ENCODE measurements around the gene CRIM1.

The CRIM1 gene

GRCh38 chr2:36462311-36462935, 106.8 kb downstream of the CRIM1 start:
- DNase-seq, result no peak

GRCh38 chr2:36463365-36463764, 107.8 kb downstream of the CRIM1 start:
- DNase-seq, result no peak

DNA sequence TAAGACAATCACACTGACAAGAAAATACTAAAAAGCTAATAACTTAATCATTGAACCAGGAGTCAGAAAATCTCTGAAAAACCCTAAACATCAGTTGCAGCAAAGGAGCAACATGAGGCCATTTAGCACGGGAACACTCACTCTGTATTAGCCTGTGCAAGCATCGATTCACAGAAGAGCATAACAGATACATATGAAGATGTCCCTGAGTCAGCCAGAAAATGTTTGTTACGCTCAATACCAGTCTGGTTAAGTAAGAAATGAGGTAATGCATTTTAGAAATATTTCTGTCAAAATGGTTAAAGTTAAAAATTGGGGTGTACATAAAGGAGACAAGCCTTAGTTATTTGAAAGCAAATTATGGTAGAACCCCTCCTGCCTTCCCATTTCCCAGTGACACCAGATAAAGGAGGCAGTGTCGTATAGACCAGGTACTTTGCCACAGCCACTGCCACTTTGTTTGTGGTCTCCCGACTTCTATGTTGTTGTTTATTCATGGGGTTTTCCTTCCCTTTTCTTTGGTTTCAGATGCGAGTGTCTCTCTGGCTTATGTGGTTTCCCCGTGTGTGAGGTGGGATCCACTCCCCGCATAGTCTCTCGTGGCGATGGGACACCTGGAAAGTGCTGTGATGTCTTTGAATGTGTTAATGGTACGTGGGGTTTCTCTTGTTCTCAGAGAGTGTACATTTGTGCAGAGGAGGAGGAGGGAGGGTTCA, 108.6 kb downstream of the CRIM1 start:
- no peak for DNase-seq

DNA sequence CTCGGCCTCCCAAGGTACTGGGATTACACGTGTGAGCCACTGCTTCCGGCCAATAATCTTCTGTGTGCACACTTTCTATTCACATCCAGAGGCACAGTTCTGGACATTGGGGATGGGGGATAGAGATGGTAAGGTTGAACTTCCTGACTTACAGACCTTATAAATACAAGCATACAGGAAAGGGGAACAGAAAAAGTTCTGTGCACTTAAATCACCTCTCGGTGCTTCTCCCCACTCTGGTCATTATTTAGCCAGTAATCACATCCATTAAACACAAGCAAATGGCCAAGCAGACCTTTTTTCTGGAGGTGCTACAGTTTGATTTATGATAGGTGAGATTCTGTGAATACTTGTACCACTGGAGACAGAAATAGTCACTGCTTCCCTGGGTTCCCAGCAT, 110.6 kb downstream of the CRIM1 start:
- no peak for DNase-seq

GRCh38 chr2:36468463-36469105, 113.0 kb downstream of the CRIM1 start:
- DNase-seq, result no peak

DNA sequence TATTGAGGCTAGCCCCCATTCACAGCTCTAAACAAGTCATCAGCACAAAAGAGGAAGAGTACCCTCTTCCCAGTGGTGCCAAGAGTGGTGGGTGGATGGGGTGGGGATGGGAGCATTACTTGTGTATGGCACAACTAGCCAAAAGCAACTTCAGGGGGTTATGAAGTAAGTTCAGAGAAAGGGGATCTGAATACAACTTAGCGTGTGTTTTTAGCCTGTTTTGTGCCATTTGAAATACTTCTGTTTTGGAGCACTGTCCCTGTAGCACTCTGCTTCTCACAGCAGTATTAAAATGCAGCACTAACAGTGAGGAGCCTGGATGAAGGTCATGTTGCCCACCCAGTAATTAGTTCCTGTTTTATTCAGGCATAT, 113.5 kb downstream of the CRIM1 start:
- no peak for DNase-seq

DNA sequence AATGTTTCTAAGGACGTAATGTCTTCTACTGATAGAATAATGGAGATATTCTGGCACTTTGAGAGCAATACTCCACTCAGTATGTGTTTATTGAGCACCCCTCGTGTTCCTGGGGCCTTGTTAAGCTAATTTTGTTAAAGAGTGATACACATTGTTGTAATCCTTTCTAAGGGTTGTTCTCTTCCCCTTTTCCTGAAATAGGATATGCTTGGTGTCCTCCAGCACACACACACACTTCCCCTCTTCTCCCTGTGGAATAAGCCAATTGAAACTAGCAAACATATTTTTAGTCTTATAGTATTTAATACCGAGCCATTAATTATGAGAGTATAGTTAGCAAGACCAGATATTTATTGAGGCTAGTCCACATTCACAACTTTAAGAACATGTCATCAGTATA, 114.1 kb downstream of the CRIM1 start:
- no peak for DNase-seq

GRCh38 chr2:36473230-36473629, 117.7 kb downstream of the CRIM1 start:
- DNase-seq, result no peak

- DNase-seq, result no peak
These were observed 120.8 kb downstream of the CRIM1 start for GRCh38 chr2:36476411-36476810.

DNA sequence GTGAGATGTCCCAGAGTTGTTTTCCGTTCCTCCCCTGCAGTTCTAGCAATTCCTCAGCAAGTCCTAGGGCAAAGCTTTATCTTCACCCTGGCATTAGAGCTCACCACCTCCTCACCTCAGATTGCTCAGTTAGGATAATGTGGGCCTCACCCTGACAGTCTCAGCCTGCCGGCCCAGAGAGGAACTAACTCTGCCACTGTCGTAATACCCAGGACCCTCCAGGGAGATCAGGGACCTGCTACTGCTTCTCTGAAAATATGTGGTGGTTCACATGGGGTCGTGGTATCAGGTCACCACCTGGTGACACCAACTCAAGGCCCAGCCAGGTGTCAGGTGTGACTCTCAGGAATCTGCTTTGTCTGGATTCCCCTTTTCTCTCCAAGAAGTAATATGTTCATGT, 121.7 kb downstream of the CRIM1 start:
- DNase-seq, result no peak

DNA sequence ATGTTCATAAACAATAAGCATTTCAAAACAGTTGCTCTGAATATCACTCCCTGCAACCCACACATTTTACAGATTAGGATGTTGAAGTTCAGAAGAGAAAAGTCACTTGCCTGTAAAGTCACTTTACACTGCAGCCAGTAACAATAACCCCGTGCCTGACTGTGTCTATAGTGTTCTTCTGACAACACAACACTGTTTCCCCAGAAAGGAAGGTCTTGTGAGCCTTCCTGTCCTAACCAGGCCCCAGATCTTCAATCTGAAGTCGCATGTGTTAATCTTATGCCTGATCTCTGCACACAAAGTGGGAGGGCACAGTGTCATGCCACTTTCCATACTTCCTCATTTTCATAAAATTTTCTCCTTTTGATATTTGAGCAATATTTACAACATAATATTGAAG, 122.2 kb downstream of the CRIM1 start:
- no peak for DNase-seq

- no peak for DNase-seq
These were observed 122.8 kb downstream of the CRIM1 start for GRCh38 chr2:36478332-36478738.

DNA sequence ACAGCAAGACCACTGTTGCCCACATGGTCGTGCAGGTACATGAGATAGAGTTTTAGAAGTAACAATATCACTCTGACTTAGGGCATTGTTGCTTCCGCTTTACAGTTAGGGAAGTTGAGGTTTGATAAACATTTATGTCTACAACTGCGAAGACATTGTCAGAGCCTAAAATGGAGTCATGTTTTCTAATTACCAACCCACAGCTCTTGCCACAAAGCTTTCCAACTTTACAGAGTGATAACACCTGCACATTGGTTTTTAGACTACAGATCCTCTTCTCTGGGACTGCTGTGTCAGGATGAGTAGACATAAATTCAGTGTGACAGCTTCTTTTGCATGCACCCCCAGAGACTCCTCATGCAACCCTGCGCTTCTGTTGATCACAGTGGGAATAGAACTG, 123.4 kb downstream of the CRIM1 start:
- no peak for DNase-seq

DNA sequence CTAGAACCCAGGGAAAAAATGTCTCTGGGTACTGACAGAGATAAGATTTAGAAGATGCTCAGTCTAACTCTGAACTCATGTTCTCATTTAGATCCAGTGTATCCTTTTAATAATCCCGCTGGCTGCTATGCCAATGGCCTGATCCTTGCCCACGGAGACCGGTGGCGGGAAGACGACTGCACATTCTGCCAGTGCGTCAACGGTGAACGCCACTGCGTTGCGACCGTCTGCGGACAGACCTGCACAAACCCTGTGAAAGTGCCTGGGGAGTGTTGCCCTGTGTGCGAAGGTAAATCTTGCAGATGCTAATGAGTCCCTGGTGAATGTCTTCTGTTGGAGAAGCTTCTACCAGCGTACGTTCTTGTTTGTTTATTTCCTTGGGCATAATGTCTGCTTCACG, 123.8 kb downstream of the CRIM1 start:
- DNase-seq, result no peak

DNA sequence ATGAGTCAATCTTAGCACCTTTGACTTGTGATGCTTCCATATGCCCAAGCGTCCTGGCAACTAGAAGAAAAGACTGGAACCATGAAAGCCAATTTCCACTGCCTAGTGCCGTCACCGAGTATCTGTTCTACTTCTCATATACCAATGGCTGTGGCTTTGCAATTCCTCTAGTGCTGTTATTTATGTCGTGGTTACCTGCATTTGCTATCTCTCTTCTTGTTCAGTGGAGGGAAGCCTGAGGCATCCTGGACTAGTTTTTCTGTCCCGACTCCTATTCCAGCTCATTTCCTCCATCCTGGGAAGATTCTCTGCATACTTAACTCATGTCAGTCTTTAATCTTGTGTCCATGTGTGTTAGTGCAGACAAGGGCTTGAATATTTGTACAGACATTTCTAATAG, 124.5 kb downstream of the CRIM1 start:
- no peak for DNase-seq

GRCh38 chr2:36480636-36481035, 125.1 kb downstream of the CRIM1 start:
- no peak for DNase-seq

GRCh38 chr2:36481709-36482108, 126.1 kb downstream of the CRIM1 start:
- DNase-seq, result no peak

- no peak for DNase-seq
These were observed 127.1 kb downstream of the CRIM1 start for GRCh38 chr2:36482576-36483214.

- DNase-seq, result no peak
These were observed 127.7 kb downstream of the CRIM1 start for GRCh38 chr2:36483290-36483689.

DNA sequence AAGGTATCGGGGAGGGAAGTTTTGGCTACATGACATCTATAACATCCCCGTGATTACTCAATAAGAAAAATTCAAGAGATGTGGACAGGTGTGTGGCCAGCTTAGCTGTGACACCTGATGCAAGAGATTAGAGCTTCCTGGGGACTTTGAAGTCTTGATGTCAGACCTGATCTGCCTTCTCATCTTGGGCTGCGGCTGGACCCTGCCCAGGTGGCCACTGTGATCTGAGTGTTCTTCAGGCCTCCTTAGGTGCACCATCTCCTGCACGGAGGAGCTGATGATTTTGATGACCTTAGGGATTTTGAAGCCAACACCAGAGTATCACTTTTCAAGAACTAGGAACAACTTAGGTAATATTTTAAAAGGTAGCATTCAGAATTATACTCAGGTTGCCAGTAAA, 128.9 kb downstream of the CRIM1 start:
- no peak for DNase-seq

DNA sequence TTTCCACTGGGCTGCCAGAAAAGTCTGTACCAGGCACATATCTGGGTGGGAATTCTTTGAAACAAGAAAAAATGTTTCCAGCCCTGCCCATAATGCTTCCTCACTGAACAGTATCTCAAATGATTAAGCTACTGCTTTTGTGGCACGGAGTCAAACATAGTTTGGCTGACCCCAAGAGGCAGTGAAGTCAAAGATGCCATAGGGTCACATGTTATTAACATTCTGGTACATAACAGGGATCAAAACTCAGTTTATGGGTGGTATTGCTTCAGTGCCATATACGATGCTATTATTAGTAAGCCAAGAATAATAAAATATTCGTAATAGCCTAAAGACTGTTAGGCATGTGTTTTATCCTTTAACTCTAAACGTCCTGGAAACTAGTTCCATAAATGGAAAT, 129.9 kb downstream of the CRIM1 start:
- DNase-seq, result no peak

- DNase-seq, result no peak
These were observed 131.0 kb downstream of the CRIM1 start for GRCh38 chr2:36486521-36487044.

- DNase-seq, result no peak
These were observed 132.4 kb downstream of the CRIM1 start for GRCh38 chr2:36487947-36488346.

DNA sequence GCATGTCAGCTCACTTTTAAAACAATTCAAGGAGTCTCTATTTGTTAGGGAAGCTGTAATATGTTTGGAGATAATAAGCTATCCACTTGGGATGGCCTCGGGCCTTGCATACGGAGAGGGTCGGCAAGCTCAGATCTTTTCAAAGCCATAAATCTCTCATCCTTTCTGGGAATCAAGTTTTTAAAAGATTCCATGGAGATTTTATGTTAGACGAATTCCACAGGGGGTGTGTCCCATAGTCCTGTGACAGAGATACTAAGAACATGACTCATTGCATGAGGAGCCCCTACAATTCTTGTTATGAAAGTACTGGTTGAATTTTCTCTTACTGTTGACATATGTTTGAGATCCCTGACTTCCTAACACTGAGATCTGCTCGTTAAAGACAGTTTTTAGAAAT, 133.7 kb downstream of the CRIM1 start:
- DNase-seq, result no peak

Data from DMS79 treated with DMSO at 0.1 percent for 48 hours (cell line).